Glomerular visceral epithelial cell (primary cell): ENCODE results near the gene TEX13D.

ENCODE experiments used
- DNase-seq: peaks from one replicate; pipeline ENCODE4 v3.0.0-alpha.2; 2016; ENCODE audit errors: extremely low spot score

TEX13D gene

GRCh38 chrX:124348182-124348581 is 15.7 kb downstream of the TEX13D start:
- DNase-seq = no peak

DNA sequence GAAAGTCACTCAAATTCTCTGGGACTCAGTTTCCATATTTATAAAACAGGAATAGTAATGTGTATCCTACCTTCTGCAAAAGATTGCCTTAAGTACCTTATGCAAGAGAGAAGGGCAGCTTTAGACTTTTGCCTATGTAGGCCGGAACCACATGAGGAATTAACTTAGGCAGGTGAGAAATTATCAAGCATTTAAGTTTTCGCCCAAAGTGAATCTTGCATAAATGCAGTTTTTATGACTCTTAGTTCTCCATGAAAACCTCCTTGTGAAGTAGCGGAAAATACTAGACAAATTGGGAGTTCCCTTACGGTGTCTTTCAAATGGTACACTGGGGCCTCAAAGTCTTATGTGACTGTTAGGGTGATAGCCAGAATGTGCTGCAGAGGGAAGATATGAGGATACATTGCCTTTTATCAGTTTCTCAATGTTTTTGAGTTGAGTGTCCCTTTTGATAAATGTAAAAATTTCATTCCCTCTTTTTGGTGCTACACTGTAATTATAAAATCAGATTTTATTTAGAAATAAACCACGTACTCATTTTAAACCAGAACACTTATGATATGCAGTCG is 16.5 kb downstream of the TEX13D start:
- no peak for DNase-seq

GRCh38 chrX:124354648-124355047 is 22.2 kb downstream of the TEX13D start:
- no peak for DNase-seq

DNA sequence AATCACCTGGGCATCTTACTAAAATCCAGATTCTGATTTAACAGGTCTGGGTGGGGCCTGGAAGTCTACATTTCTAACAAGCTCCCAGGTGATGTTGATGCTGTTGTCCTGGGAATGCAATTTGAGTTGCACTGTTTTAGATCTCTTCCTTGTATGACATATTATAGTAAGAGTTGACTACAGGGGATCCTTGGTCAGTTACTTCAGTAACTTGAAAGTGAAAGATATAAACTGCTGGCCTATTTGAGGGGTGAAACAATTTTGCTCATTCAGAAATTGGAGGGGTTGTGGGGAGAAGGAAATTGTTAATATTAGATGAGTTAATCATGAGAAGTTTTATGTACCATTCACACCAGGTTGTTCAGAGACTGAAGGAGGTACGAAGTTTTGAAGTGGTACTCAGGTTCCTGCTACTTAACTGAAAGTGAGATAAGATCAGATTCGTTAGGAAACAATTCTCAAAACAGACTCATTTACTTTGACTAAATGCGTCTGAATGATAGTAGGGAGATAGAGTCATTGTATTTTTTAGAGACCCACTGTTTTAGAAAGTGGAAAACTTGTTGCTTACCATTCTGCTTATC is 26.4 kb downstream of the TEX13D start:
- no peak for DNase-seq

GRCh38 chrX:124362072-124362471 is 29.6 kb downstream of the TEX13D start:
- DNase-seq = no peak

- no peak for DNase-seq
Observed at GRCh38 chrX:124362761-124363160, 30.3 kb downstream of the TEX13D start.

DNA sequence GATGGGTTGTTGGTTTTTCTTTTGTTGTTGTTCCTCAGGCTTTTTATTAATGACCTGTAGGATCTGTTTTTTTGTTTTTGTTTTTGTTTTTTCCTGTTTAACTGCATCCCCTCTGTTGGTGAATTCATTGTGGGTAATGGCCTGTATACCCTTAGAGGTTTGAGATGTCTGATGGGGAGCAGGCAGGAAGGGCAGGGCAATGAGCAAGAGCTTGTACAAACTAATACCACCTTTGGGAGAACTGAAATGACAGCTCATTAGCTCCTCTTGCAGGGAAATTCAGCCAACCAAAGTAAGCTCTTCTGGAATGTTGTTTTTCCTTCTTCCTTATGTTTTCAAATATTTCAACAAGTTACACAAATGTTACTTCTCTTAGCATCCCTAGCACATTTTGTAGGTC is 37.3 kb downstream of the TEX13D start:
- DNase-seq = no peak

DNA sequence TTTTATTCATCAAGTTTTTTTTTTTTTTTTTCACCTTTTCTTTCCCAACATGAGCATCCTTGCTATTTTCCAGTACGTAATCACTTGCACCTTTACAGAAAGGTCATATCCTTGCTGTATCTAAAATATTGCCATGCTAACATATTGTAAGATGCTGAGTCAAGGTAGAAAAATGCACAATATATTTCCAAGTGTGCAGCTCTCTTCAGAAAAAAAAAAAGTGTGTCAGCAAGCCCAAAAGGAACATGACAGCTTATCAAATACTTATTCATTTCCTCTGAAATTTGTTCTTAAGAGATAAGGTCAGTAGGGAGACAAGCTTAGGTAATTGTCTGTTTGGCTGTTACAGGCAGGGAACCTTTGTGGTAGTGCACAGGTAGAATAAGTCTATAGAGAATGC is 40.9 kb downstream of the TEX13D start:
- DNase-seq = no peak

DNA sequence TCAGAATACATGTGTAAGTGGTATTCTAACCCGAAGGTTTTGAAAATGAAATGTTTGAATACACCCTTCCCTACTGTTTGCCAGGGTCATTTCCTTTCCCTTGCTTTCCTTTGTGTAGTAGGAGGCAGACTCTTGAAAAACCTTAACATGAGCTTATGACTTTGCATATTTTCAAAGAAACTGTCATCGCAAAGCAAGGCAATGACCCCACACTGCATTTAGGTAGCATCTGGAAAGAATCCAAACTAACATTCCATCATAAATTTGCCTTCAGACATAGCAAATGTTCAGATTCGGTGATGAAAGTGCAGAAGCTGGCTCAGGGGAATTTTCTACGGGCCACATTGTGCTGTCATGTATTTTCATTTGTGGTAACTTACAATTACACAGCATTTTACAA is 46.2 kb downstream of the TEX13D start:
- no peak for DNase-seq

DNA sequence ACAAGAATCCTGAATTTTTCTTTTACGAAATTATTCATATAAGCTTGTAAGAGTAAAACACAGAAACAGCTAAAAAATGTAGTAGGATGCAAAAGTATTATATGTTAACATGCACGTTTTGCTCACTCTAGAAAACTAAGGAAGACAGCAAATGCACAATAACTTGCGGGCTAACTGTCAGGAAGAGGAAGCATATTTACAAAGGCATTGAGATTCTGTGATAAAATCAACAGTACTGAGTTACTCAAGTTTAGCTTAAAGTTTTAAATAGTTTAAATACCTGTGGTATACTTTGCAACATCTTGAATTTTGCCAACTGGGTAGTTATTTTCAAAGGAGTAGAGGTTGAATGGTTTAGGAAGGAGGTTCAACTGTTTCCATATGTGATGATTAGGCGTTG is 50.9 kb downstream of the TEX13D start:
- no peak for DNase-seq

GRCh38 chrX:124386401-124386800 is 53.9 kb downstream of the TEX13D start:
- DNase-seq = no peak
